ENCODE results near the gene NPDC1.

The NPDC1 gene

DNA sequence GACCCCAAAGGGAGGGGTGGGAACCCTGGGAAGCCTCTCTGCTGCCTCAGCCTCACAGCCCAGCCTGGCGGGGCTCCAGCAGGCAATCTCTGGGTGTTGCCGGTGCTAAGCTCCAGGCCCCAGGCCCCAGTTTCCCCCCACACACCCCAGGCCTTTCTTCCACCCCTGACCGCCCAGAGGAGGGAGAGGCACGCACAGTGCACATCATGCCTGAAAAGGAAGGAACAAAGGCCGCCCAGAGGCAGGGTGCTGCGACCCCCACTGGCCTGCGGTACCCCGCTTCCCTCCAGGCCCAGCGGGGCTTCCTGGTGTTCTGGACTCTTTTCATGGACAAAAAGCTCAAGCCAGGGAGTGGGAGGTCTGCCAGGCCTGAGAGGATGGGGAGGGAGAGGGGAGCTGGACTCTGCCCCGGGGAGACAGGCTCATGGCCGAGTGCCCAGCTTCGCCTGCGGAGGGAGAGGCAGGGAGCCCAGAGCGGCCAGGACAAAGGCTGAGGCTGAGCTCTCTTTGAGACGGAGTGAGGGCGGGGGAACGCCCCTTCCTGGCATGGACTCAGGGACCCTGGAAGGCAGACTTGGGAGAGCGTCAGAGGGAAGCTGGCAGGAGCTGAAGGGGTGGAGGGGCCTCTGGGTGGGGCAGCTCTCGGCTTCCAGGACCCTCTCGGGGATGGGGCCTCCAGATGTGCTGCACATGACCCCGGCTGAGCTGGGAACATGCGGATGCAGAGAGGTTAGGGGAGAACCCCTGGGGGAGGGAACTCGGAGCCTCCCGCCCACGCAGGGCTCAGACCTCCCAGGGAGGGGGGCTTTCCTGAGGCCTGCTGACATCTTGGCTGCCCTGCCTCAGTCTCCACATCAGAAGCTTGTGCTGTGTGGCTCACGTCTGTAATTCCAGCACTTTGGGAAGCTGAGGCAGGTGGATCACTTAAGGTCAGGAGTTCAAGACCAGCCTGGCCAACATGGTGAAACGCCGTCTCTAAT is 9.7 kb upstream of the NPDC1 start:
- DNase-seq, result peak; percentile 96

DNA sequence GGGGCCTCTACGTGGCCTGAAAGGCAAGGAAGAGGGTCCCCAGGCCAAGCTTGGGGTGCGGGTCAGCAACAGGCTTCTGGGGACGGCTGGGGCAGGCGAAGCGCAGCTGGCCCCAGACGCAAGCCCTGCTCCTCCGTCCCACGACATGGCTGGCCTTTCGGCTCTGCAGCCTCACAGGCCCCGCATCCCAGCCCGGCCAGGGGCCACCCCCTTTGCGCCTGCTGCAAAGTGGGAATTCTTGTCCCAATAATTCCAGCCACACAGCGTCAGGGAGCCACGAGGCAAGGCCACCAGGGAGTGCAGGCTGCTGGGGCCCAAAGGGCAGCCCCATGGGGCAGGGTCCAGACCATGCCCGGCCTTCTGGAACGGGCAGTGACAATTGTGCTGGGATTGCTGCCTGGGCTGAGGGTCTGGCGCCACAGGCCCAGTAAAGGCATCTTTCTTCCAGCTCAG is 9.0 kb upstream of the NPDC1 start:
- DNase-seq, result peak; percentile 80

DNA sequence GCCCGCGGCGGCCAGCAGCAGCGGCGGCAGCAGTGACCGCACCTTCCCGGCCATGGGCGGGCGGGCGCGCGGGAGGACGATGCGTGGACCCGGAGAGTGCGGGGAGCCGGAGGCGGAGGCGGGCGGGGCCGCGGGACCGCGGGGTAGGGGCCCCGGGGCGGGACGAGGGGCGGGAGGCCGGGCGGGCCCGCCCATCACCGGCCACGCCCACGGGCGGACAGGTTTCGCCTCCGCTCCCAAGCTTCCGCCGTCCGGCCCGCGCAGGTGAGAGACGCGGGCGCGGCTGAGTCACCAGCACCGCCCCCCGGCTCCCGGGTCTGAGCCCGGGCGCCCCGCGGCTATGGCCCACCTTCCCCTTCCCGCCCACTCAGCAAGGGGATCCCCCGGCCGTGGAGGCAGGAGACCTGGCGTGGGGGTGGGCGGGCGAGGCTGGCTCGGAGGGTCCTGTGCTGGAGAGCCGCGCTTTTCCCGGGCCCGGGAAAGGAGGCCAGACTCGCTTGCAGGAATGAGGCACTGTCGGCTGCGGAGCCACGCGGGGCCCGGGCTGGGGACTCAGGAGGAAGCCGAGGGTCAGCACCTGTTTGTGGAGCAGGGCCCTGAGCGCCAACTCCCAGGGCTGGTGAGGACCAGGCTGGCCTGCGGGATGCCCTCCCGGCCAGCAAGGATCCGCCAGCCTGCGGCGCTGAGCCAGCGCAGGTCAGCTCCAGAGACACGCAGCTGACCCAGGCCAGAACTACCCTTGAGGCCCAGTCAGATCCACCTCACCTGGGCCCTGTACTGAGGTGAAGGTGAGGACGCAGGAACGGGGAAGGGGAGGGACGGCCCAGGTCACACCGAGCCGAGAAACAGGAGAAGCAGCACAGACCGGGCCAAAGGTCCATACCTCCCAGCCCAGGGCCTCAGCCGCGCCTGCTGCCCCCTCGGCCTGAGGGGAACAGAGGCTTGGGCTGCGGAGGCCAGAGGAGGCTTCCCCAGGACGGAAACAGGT is 8.3 kb upstream of the NPDC1 start, which contains the start of gene ENTPD2:
TSS of gene ENTPD2 (minus strand) at position 118 of the 988 bp plus-strand sequence. CDS start at position 54, 64 bp downstream.
- DNase-seq, result no peak

DNA sequence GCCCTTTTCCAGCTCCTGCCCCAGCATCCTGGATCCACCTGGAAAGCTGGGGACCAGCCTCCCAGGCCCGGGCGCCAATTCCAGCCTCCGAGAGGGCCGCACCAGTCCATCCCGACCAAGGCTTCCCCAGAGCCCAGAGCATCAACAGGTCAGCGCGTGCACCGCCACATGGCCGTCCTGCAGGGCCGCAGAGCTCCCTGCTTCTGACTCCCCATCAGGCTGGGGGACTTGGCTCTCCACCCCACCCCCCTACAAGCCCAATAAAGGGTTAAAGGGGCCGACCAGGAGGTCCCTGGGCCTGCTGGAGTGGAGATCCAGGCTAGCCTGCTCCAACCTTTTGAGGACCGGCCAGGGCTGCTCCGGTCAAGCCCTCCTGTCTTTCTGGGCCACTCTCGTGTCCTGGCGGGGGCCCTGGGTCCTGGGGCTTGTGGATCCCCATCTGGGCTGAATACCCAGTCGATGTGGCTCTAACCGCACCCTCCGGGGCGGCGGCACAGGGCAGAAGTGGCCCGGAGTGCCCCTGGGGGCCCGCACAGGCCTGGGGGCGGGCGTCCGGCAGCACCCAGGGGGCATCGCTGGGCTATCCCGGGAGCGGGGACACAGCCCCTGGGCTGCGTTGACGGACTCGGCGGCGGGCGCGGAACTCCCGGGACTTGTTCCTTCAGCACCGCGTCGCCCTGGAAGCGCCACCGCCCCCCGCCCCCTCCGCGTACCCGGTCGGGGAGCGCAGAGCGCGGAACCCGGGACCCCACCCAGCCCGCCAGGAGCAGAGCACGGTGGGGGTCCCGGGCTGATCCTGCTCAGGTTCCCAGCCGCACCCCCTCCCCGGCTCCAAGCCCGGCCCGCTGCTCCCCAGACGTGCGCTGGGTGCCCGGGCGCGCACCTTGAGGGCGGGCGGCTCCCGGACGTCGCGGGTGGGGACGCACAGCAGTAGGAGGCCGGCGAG is 7.3 kb upstream of the NPDC1 start:
- no peak for DNase-seq

DNA sequence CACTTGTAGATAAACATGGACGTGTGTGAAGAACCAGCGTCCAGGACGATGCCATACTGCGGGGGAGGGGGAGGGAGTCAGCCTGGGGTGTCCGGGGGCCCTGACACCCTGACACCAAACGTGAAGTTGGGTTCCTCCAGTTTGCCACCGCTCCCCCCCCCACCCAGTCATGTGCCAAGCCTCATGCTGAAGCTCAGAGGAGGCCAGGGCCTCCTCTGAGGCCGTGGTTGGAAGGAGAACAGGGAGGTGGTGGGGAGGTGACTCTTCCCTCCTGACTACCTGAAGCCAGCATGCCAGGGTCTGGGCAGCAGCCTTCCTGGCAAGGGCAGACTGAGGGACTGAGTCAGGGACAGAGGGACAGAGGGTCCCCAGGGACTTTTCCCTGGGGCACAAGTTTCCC is 6.3 kb upstream of the NPDC1 start:
- DNase-seq, result no peak

DNA sequence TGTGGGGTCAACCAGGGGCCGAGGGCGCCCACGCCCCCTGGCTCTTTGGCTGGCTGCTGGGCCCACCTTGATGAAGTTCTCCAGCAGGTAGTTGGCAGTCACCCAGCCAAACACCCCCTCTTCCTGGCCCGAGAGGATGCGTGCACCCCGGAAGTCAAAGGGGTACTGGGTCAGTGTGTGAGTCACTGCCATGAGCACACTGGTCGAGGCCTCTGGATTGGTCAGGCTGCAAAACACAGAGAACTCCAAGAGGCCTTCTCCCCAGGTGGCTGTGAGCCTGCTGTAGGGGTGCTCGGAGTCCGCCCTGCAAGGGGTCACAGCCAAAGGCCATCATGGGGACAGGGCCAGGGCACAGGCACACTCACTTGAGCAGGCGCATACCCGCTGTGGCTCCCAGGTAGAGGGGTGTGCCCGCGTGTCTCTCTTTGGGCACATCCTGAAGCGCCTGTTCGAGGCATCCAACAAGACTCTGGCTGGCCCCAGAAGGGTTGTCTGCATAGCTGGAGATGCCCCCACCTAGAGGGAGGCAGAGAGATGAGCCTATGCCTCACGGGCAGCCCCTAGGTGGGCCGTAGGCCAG is 5.3 kb upstream of the NPDC1 start:
- DNase-seq, result no peak

DNA sequence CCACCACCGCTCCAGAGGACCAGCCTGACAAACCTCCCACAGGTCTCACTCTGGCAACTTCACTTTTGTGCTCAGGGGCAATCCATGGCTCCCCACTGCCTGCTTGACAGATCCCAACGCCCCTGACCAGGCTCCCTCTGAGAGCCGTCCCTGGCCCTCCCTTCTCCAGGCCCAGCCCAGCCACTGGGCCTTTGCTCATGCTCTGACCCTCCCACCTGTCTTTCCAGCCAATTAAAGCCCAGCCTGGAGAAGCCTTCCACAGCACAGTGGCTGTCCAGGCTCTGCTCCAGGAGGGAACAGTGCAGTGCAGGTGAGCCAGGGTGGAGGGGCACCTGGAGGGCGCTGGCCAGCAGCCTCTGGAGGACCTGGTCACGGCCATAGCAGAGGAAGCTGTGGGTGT is 4.6 kb upstream of the NPDC1 start:
- no peak for DNase-seq

DNA sequence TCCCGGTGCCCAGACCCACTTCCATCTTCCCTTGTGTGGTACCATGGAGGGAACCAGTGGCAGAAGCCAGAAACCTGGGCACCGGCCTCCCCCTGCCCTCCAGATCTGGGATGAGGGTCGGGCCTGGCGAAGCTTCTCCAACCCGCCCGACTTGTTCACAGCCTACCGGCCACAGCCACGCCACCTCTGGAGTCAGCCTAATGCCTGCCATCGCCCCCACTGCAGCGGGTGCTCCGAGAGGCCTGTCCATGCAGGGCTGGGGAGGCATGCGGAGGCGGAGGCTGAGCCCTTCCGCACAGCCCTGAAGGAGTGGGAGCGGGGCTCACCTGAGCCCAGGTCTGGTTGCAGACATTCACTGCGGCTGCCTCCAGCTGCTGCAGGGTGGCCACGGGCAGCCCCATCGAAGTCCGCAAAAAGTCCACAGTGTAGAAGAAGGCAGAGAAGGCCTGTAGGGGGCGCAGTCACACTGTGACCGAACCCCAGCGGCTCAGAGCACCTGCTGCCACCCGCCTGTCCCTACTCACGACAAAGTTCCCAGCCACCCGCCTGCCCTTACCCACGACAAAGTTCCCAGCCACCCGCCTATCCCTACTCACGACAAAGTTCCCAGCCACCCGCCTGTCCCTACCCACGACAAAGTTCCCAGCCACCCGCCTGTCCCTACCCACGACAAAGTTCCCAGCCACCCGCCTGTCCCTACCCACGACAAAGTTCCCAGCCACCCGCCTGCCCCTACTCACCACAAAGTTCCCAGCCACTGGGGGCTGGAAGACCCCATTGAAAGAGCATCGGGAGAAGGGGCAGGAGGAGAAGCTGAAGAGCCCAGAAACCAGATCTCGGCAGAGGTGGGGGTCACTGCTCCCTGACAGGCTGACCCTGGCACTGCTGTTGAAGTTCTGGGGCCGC is 3.8 kb upstream of the NPDC1 start:
- peak; percentile 59 for DNase-seq

DNA sequence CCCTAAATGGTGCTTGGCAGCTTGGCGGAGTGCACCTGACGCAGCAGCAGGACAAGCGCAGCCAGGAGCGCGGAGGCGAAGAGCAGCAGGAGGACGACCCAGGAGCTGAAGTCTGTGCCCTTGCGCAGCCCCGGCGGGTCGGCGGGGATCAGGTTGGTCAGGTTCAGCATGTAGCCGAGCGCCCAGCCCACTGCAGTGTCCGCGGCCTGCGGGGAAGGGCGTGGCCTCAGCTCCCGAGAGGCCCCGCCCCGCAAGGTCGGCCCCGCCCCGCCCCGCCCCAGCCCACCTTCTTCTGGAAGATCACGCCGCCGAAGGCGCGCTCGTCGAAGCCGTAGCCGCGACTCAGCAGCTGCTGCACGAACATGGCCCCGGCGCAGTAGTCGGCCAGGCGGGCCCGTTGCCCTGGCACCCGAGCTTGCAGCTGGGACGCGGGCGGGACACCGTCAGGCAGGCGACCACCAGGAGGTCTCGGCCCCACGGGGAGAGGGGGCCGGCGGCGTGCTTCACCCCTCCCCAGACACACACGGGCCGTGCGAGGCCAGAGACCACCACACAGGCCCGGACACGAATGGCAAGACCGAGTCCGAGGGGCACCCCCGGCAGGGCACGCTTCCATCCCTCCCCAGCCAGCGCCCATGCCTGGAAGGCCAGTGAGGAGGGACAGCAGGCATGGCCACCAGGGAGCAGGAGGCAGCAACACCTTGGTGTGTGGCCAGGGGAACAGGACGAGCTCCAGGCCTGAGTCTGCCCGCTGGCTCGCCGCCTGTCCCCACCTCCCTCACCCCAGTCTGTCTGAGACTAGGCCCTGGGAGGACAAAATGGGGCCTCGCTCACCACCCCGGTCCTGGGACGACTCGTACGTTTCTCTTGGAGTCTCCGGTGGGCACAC is 2.9 kb upstream of the NPDC1 start:
- peak; percentile 24 for DNase-seq

DNA sequence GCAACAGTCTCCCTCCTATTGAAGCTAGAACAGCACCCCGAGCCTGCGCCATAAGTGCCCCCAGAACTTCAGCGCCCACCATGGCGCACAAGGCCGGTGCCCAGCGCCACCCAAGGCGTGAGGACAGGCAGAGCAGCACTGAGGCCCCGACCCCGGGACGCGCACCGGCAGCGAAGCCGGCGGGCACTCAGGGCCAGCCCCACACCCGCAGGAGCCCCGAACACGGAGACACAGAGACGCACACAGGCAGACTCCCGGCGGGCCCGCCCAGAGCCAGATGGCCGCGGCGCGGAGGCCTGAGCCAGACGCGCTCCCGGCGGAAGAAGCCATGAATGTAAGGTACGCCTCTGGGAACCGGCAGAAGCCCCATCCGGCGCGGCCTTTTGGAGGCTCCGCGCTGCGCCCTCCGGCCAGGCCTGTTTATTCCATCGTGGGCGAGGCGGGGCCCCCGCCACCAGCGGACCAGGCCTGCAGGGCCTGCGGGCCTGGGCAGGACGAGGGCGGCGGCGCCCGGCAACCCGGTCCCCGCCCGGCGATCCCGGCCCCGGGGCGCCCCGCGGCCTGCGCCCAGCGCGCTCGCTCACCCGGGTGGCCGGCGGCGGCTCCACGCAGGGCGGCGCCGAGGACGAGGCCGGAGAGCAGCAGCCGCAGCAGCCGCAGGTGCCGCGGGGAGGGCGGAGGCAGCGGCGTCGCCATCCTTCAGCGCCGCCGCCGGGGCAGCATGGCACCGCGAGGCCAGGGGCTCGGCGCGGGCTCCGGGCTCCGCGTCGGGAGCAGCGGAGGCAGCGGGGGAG is 486 bp downstream of the NPDC1 start:
- DNase-seq, result no peak

DNA sequence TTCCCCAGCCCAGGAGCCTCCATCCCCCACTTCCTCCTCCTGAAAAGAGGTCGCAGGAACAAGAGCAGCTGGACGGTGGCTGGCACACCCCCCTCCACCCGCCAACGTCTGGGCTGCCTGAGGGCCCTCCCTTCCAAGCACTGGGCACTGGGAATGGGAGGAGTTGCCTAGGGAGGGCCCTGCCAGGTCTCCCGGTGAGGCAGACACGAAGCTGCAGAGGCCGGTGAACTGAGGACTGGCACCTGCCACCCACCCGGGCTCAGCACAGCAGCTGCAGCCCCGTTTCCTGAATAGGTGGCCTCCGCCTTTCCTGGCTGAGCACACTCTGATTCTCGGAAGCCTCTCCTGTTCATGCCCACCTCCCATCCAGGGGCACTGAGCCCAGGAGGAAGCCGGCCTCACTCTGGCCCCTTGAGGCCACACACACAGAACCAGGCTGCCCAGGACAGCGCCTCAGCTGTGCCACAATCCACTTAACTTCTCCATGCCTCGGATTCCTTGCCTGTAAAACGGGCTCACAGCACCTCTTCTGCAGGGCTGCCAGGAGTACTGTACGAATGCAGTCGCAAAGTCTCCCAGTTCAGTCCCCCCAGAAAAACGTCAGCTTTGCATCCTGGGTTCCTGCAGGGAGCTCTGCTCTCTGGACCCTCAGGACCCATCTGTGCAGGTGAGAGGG is 1.3 kb downstream of the NPDC1 start:
- DNase-seq, result peak; percentile 23

DNA sequence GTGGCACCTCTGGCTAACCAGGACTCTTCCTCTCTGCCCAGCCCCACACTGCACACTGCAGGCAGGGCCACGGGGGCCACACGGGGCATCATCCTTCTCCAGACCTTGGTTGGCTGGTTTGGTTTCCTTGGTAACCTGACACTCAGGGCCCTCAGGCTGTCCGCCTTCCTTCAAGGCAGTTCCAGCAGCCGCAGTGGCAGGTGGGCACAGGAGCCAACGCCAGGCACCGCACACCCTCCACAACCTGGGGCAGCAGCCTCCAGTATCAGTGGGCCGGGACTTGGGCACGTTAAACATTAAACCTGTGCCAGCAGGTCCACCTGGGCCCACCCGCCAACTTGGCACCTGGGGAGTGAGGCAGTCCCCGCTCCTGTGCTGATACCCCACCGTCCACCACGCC is 1.9 kb downstream of the NPDC1 start:
- DNase-seq, result no peak

DNA sequence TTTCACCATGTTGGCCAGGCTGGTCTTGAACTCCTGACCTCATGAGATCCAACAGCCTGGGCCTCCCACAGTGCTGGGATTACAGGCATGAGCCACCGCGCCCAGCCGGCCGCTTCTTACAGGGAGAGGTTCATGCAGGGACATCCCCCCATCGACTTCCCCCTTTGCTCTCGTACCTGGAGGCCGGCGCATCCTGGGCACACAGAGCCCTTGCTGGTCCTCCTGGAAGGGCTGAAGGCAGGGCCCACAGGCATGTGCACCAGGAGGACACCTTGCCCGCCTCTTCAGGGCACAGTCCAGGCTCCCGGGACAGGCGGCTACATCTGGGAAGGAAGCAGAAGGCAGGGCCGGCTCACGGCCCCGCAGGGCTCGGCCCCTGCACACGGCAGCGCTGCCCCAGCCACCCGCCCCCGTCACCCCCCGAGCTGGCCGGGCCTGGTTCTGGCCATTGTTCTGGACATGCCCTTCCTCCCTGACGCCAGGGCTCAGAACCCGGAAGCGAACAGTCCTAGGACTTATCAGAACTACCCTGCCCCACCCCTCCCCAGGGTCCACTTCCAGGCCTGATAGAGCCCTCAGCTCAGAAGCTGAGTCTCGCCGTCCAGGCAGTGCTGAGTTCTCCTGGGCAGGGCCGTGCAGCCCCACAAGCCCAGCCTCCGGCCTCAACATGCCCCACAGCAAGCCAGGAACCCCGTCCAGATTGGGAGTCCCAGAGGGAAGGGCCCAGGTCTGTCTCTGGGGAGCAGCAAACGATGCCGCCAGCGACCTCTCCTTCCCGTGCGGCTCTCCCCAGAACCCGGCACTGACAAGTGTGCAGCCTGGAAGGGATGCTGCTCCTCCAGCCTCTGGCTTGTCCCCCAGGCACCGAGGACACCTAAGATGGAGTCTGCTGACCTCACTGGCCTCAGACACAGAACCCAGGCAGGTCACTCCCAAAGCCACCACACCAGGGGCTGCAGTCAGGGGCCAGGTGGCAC is 2.9 kb downstream of the NPDC1 start:
- DNase-seq, result no peak

DNA sequence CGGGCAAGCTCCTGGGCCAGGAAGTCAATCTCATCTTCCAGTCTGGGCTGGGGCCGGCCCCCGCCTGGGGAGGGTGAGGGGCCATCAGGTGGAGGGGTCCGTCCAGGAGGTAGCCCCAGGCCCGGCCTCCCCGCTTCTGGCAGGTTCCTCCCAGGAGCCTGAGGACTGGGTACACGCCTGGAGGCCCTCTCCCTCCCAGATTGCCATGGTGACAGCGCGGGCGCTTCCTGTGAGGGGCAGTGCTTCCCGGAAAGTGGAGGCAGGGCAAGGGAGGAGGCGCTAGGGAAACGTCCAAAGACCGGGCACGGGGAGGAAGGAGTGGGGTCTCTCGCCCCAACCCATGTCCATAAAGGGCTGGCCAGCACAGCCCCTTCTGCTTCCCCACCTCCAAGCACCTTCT is 4.9 kb downstream of the NPDC1 start:
- no peak for DNase-seq

DNA sequence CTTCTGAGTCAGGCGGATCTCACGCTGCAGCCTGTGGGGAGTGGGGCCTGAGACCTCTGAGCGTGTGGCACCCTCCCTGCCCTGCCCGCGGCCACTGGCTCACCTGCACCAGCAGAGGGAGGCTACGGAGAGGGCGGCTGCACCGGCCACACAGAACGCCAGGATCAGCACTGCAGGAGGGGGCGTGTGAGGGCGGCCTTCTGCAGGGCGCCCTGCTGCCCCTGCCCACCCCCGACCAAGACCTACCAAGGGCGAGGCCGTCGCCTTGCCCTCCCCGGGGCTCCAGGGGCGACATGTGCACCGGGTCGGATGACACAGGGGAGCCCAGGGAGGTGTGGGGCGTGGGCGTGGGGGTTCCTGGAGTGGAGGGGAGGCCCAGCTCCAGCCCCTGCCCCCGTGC is 5.4 kb downstream of the NPDC1 start:
- no peak for DNase-seq

DNA sequence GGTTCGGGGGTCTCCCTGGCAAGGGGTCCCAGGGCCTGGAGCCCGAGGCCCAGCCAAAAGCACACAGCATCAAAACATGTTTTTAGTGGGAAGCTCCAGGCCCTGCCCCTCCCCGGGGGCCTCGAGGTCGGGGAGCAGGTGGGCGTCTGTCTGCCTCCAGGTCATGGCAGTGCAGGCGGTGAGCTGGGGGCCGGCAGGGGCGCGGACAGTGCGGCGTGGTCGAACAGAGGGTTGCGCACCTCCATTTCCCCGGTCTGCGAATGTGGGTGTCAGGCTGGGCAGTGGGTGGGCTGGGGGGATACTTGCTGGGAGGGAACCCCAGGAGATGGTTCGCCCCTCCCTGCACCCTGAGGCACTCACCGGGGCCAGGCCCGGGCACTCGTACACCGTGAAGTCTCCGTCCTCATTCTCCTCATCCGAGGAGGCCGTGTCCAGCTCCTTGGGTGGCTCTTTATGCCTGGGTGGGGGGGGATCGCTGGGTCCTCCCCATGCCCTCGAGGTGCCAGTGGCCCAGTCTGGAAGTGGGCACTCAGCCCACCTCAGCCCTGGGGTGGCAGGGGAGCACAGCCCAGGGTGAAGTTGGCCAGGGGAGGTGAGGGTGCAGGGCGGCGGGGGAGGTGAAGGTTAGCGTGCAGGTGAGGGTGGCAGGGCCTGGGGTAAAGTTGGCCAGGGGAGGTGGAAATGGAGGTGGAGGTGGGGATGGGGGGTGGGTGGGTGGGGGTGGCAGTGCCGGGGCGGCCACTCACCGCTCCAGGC is 6.2 kb downstream of the NPDC1 start:
- no peak for DNase-seq

Data from midbrain (tissue), 1 donor.